ENCODE results near the gene SCIMP.
"Not testable (repeated sequence)": the region's sequence is repeated elsewhere in the genome, so short reads cannot be mapped to it uniquely, and the experiment has no call there.

SCIMP gene

GRCh38 chr17:5237541-5238016 is 2.9 kb upstream of the SCIMP start:
- Histone ChIP-seq H3K9ac (ENCODE audit: low read length) (no peak overlapping the region), H3K79me1 (replicated peaks; ENCODE audit: low read length, poor library complexity, severe bottlenecking) (no peaks in the 10 kb centered on the region), H3K14ac (ENCODE audit: low read length in 2 of 2) (no peak overlapping the region), H3K36me3 (ENCODE audit: control insufficient read depth in 1 of 2, insufficient read depth in 2 of 2, low read depth in 1 of 2, low read length in 2 of 2) (peaks cover 0 to 10% of the 10 kb centered on the region in 2 experiments), H3K4ac (ENCODE audit: low read depth in 1 of 2, low read length in 2 of 2) (no peak overlapping the region), H3K23ac (ENCODE audit: low read length in 2 of 2) (no peak overlapping the region), H3K4me1 (ENCODE audit: control insufficient read depth, insufficient read depth, low read depth, low read length) (no peaks in the 10 kb centered on the region), H2AFZ (ENCODE audit: low read depth, low read length) (no peak overlapping the region), H3K4me2 (ENCODE audit: low read length, poor library complexity, severe bottlenecking) (no peak overlapping the region), H3K18ac (ENCODE audit: low read depth in 1 of 2, low read length in 2 of 2) (no peak overlapping the region), H4K8ac (ENCODE audit: low read length) (no peak overlapping the region), H2AK5ac (ENCODE audit: low read length, severe bottlenecking) (no peak overlapping the region), H2BK15ac (ENCODE audit: low read depth, poor library complexity, severe bottlenecking) (no peak overlapping the region), H2BK12ac (ENCODE audit: low read length in 2 of 2) (no peak overlapping the region), H3K27ac (ENCODE audit: low read length, poor library complexity, severe bottlenecking) (no peak overlapping the region), H2BK120ac (ENCODE audit: low read depth, low read length) (no peak overlapping the region), H4K91ac (ENCODE audit: low read length) (no peak overlapping the region), H3K27me3 (ENCODE audit: control insufficient read depth in 1 of 2, insufficient read depth in 1 of 2, low read length in 2 of 2) (peaks cover 4% of the 10 kb centered on the region in 2 experiments), H3K9me3 (ENCODE audit: control insufficient read depth, low read length) (no peaks in the 10 kb centered on the region), H2BK5ac (ENCODE audit: low read depth, low read length, poor library complexity, severe bottlenecking) (no peak overlapping the region), H3K4me3 (ENCODE audit: insufficient read depth in 1 of 2, low read depth in 1 of 2, low read length in 2 of 2) (no peak overlapping the region)
- peak; percentile 46 for DNase-seq
- WGBS = 25% methylated on average over 4 of the region's 6 CpGs

DNA sequence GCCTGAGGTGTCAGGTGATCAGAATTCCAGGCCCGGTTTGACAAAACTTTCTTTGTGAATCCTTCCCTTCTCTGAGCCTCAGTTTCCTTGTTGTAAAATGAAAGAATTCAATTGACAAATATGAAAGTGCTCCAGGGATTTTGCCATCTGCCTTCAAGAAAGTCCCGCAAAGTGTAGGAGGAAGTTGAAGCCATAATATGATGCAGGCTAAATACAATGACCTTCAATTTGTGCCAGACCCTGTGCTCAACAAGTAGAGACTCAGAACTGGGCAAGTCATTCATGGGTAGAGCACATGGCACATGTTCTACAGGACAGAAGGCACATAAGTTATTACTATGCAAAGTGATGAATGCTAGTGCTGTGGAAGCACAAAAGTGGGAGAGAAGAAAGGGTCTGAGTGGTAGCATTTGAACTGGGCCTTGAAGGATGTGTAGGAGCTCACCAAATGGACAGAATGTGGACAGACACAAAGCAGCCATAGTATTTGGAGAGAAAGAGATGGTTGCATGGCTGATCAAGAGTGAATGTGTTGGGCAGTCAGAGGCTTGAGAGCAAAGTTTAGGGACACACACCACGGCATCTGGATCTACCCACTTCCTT is 2.4 kb upstream of the SCIMP start:
- no peak overlapping the region for H3K27ac ChIP-seq (ENCODE audit: low read length, poor library complexity, severe bottlenecking)

GRCh38 chr17:5233492-5233891 is 1.2 kb downstream of the SCIMP start:
- H3K27ac ChIP-seq (ENCODE audit: low read length, poor library complexity, severe bottlenecking); H3K18ac ChIP-seq (ENCODE audit: low read depth in 1 of 2, low read length in 2 of 2); H2AFZ ChIP-seq (ENCODE audit: low read depth, low read length); H3K9ac ChIP-seq (ENCODE audit: low read length); H2BK120ac ChIP-seq (ENCODE audit: low read depth, low read length); H3K4ac ChIP-seq (ENCODE audit: low read depth in 1 of 2, low read length in 2 of 2); H4K91ac ChIP-seq (ENCODE audit: low read length); H3K4me1 ChIP-seq (ENCODE audit: control insufficient read depth, insufficient read depth, low read depth, low read length); DNase-seq; H3K27me3 ChIP-seq (ENCODE audit: control insufficient read depth in 1 of 2, insufficient read depth in 1 of 2, low read length in 2 of 2); H2AK5ac ChIP-seq (ENCODE audit: low read length, severe bottlenecking); H4K8ac ChIP-seq (ENCODE audit: low read length); H3K79me1 ChIP-seq (replicated peaks; ENCODE audit: low read length, poor library complexity, severe bottlenecking); H3K23ac ChIP-seq (ENCODE audit: low read length in 2 of 2); H3K9me3 ChIP-seq (ENCODE audit: control insufficient read depth, low read length); H3K14ac ChIP-seq (ENCODE audit: low read length in 2 of 2); H3K4me2 ChIP-seq (ENCODE audit: low read length, poor library complexity, severe bottlenecking); H2BK5ac ChIP-seq (ENCODE audit: low read depth, low read length, poor library complexity, severe bottlenecking); H3K4me3 ChIP-seq (ENCODE audit: insufficient read depth in 1 of 2, low read depth in 1 of 2, low read length in 2 of 2); H2BK12ac ChIP-seq (ENCODE audit: low read length in 2 of 2); H2BK15ac ChIP-seq (ENCODE audit: low read depth, poor library complexity, severe bottlenecking): not testable (repeated sequence)
- peaks cover 5 to 10% of the 10 kb centered on the region in 2 experiments for H3K36me3 ChIP-seq (ENCODE audit: control insufficient read depth in 1 of 2, insufficient read depth in 2 of 2, low read depth in 1 of 2, low read length in 2 of 2)
- WGBS = 98% methylated on average over 7 of the region's 7 CpGs

More for the DNA sequence above, 2.4 kb upstream of the SCIMP start:
- H2BK15ac ChIP-seq (ENCODE audit: low read depth, poor library complexity, severe bottlenecking) = no peak overlapping the region
- H3K9me3 ChIP-seq (ENCODE audit: control insufficient read depth, low read length) = no peaks in the 10 kb centered on the region
- no peak overlapping the region for H2AFZ ChIP-seq (ENCODE audit: low read depth, low read length)
- H2BK120ac ChIP-seq (ENCODE audit: low read depth, low read length) = no peak overlapping the region
- H2BK5ac ChIP-seq (ENCODE audit: low read depth, low read length, poor library complexity, severe bottlenecking) = no peak overlapping the region
- H3K4me3 ChIP-seq (ENCODE audit: insufficient read depth in 1 of 2, low read depth in 1 of 2, low read length in 2 of 2) = no peak overlapping the region
- H3K79me1 ChIP-seq (replicated peaks; ENCODE audit: low read length, poor library complexity, severe bottlenecking) = no peaks in the 10 kb centered on the region
- no peak overlapping the region for H3K23ac ChIP-seq (ENCODE audit: low read length in 2 of 2)
- H3K36me3 ChIP-seq (ENCODE audit: control insufficient read depth in 1 of 2, insufficient read depth in 2 of 2, low read depth in 1 of 2, low read length in 2 of 2) = peaks cover 0 to 10% of the 10 kb centered on the region in 2 experiments
- H3K27me3 ChIP-seq (ENCODE audit: control insufficient read depth in 1 of 2, insufficient read depth in 1 of 2, low read length in 2 of 2) = peaks cover 2 to 4% of the 10 kb centered on the region in 2 experiments
- WGBS = 94% methylated on average over 3 of the region's 3 CpGs
- H3K14ac ChIP-seq (ENCODE audit: low read length in 2 of 2) = no peak overlapping the region
- H4K8ac ChIP-seq (ENCODE audit: low read length) = no peak overlapping the region
- H3K4me1 ChIP-seq (ENCODE audit: control insufficient read depth, insufficient read depth, low read depth, low read length) = no peaks in the 10 kb centered on the region
- H3K4me2 ChIP-seq (ENCODE audit: low read length, poor library complexity, severe bottlenecking) = no peak overlapping the region
- H2BK12ac ChIP-seq (ENCODE audit: low read length in 2 of 2) = no peak overlapping the region
- no peak overlapping the region for H3K18ac ChIP-seq (ENCODE audit: low read depth in 1 of 2, low read length in 2 of 2)
- no peak overlapping the region for H3K9ac ChIP-seq (ENCODE audit: low read length)
- H2AK5ac ChIP-seq (ENCODE audit: low read length, severe bottlenecking) = no peak overlapping the region
- no peak overlapping the region for H3K4ac ChIP-seq (ENCODE audit: low read depth in 1 of 2, low read length in 2 of 2)
- H4K91ac ChIP-seq (ENCODE audit: low read length) = no peak overlapping the region
- no peak for DNase-seq

DNA sequence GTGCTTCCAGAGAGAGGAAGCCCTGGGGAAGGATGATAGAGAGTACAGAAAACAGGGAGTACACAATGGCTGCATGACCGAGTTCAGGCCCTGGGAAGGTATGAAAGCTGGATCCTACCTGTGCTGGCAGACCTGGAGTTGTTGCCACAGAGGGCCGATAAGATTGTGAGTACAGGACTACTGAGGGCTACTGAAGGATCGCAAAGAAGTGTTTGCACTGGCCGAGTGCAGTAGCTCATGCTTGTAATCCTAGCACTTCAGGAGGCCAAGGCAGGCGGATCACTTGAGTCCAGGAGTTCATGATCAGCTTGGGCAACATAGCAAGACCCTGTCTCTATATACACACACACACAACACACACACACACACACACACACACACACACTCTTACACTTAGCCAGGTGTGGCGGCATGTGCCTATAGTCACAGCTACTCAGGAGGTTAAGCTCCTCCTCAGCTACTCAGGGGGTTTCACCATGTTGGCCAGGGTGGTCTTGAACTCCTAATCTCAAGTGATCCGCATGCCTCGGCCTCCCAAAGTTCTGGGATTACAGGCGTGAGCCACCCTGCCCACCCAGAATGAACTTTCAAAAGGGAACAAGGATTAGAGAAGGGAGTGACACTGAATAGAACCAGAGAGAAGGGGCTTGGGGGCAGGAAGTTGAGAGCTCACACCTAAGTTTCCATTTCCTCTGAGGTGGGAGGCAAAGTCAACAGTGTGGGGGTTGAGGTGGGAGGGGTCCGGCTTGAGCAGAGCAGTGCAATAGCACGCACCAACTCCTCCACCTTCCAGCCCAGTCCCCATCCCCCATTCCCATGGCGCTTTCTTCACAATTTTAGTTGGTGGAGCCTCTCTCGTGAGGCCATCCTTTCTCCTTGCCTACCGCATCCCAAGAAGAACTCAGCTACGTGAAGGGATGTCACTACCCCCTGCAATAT is 7.5 kb downstream of the SCIMP start:
- H2BK120ac ChIP-seq (ENCODE audit: low read depth, low read length) = no peak overlapping the region
- H4K8ac ChIP-seq (ENCODE audit: low read length) = no peak overlapping the region
- H3K4ac ChIP-seq (ENCODE audit: low read depth in 1 of 2, low read length in 2 of 2) = no peak overlapping the region
- H3K36me3 ChIP-seq (ENCODE audit: control insufficient read depth in 1 of 2, insufficient read depth in 2 of 2, low read depth in 1 of 2, low read length in 2 of 2) = peaks cover 5 to 26% of the 10 kb centered on the region in 2 experiments
- H3K14ac ChIP-seq (ENCODE audit: low read length in 2 of 2) = no peak overlapping the region
- no peak overlapping the region for H3K4me3 ChIP-seq (ENCODE audit: insufficient read depth in 1 of 2, low read depth in 1 of 2, low read length in 2 of 2)
- H3K18ac ChIP-seq (ENCODE audit: low read depth in 1 of 2, low read length in 2 of 2) = no peak overlapping the region
- H4K91ac ChIP-seq (ENCODE audit: low read length) = no peak overlapping the region
- H3K9me3 ChIP-seq (ENCODE audit: control insufficient read depth, low read length) = no peaks in the 10 kb centered on the region
- DNase-seq = no peak
- no peak overlapping the region for H2AFZ ChIP-seq (ENCODE audit: low read depth, low read length)
- H3K79me1 ChIP-seq (replicated peaks; ENCODE audit: low read length, poor library complexity, severe bottlenecking) = no peaks in the 10 kb centered on the region
- H2BK5ac ChIP-seq (ENCODE audit: low read depth, low read length, poor library complexity, severe bottlenecking) = no peak overlapping the region
- 97% methylated on average over 12 of the region's 15 CpGs for WGBS
- no peak overlapping the region for H3K4me2 ChIP-seq (ENCODE audit: low read length, poor library complexity, severe bottlenecking)
- H3K27ac ChIP-seq (ENCODE audit: low read length, poor library complexity, severe bottlenecking) = no peak overlapping the region
- H2BK12ac ChIP-seq (ENCODE audit: low read length in 2 of 2) = no peak overlapping the region
- H3K27me3 ChIP-seq (ENCODE audit: control insufficient read depth in 1 of 2, insufficient read depth in 1 of 2, low read length in 2 of 2) = no peaks in the 10 kb centered on the region
- no peak overlapping the region for H3K23ac ChIP-seq (ENCODE audit: low read length in 2 of 2)
- H2AK5ac ChIP-seq (ENCODE audit: low read length, severe bottlenecking) = no peak overlapping the region
- no peak overlapping the region for H2BK15ac ChIP-seq (ENCODE audit: low read depth, poor library complexity, severe bottlenecking)
- H3K4me1 ChIP-seq (ENCODE audit: control insufficient read depth, insufficient read depth, low read depth, low read length) = peaks cover 2% of the 10 kb centered on the region
- no peak overlapping the region for H3K9ac ChIP-seq (ENCODE audit: low read length)

All from mesenchymal stem cell (in vitro differentiated cells and primary cell).